KOPT-K1 (cell line): ENCODE data around the gene VSNL1.

Experiments
- H3K27ac ChIP-seq: fragments of 200-600 bp; sonication (generic); 2 replicates; pipeline ENCODE4 v1.5.1; 2016; ENCODE audit warnings: antibody characterized with exemption, mild to moderate bottlenecking, low read depth, low read length; ENCODE audit not compliant: poor library complexity, severe bottlenecking
- H3K36me3 ChIP-seq: fragments of 200-600 bp; sonication (generic); 2 replicates; pipeline ENCODE4 v1.5.1; 2017; ENCODE audit warnings: antibody characterized with exemption, mild to moderate bottlenecking, low read length, moderate library complexity; ENCODE audit not compliant: insufficient read depth
- H3K9me3 ChIP-seq: fragments of 200-600 bp; sonication (generic); 2 replicates; pipeline ENCODE4 v1.5.1; 2017; ENCODE audit warnings: antibody characterized with exemption, low read length, mild to moderate bottlenecking; ENCODE audit not compliant: insufficient read depth, poor library complexity, severe bottlenecking

The VSNL1 gene

GRCh38 chr2:17690776-17691175 lies 150.3 kb downstream of the VSNL1 start:
- H3K27ac ChIP-seq = no peak overlapping the region
- peaks cover 75% of the 10 kb centered on the region for H3K36me3 ChIP-seq
- H3K9me3 ChIP-seq = no peaks in the 10 kb centered on the region
